GM12801 (cell line): Measurements from ENCODE around the gene FAM20C.

Experiments used
- TF ChIP-seq, protein P1 (sequence below): IDR thresholded peaks from one replicate; pipeline ENCODE4 v1.5.1; 2011; ENCODE audit warnings: control low read depth; ENCODE audit not compliant: insufficient read length; ENCODE audit errors: extremely low read depth

Gene FAM20C

GRCh38 chr7:226281-226895 lies 34.0 kb downstream of the FAM20C start:
- TF ChIP-seq, protein P1, sequence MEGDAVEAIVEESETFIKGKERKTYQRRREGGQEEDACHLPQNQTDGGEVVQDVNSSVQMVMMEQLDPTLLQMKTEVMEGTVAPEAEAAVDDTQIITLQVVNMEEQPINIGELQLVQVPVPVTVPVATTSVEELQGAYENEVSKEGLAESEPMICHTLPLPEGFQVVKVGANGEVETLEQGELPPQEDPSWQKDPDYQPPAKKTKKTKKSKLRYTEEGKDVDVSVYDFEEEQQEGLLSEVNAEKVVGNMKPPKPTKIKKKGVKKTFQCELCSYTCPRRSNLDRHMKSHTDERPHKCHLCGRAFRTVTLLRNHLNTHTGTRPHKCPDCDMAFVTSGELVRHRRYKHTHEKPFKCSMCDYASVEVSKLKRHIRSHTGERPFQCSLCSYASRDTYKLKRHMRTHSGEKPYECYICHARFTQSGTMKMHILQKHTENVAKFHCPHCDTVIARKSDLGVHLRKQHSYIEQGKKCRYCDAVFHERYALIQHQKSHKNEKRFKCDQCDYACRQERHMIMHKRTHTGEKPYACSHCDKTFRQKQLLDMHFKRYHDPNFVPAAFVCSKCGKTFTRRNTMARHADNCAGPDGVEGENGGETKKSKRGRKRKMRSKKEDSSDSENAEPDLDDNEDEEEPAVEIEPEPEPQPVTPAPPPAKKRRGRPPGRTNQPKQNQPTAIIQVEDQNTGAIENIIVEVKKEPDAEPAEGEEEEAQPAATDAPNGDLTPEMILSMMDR: no peak

DNA sequence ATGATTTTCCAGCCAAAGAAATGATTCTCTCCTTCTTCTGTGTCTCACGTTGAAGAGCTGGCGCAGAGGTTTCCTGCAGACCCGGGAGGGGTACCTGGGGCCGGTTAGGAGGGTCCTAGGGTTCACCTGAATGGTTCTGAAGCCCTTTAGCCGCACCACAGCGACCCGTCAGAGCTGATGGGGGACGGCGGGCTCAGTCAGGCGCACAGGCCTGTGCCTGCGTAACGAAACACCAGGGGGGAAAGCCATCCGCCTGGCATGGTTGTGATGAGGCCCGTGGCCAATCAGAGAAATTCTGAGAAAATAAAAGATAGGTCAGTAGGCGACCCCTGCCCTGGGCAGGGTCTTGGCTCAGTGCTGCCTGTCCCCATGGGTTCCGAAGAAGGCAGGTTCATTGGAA lies 35.6 kb downstream of the FAM20C start:
- TF ChIP-seq, protein P1: no peak

GRCh38 chr7:228610-229009 lies 36.2 kb downstream of the FAM20C start:
- TF ChIP-seq, protein P1: no peak

DNA sequence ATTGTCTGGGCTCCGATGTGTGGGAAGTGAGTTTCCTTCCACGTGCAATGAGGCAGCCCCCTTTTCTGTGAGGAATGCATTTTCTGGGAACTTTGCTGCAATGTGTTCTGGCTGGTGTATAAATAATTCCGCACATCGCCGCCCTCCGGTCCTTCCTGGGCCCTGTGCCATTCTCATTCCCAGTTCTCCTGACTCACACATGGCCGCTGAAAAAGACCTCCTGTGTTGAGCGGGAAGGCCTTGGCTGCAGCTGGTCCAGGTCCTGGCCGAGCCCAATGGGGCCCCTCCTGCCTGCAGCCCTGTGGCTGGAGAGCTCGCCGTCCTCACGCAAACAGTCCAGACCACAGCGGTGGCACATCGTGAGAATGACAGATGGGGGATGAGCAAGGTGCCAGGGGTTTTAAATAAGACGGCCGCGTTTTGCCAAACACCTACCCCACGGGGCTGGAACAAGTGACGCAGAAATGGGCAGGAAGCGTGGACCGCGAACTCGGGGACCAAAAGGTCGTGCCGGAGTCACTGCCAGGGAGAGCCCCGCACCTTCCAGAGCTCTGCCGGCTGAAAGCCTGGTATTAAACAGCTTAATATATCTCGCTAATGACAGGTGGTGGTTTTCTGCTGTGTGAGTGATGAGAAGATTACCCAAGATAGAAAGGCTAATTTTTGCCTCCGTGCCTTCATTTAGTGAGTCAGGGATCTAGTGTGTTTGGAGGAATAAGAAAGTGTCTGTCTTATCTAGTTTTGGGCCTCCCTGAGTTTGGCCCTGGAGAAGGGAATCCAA lies 37.0 kb downstream of the FAM20C start:
- TF ChIP-seq, protein P1: no peak

DNA sequence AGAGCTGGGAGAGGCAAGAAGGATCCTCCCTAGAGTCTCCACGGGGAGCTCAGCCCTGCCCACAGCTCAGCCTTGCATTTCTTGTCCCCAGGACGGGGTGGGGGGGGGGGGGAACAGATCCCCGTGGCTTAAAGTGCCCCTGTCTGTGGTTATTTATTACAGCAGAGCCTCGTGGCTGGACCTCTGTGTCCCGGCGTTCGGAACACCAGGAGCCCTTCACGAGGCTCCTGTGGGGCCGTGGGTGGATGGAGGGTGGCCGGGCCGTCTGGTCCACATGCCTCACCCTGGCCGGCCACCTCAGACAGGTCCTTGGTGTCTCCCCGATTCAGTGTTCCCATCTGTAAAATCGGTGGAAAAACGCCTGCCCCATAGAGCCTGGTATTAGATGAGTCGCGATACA lies 37.9 kb downstream of the FAM20C start:
- TF ChIP-seq, protein P1: no peak

GRCh38 chr7:231030-231857 lies 38.9 kb downstream of the FAM20C start:
- TF ChIP-seq, protein P1: no peak

- TF ChIP-seq, protein P1: no peak
Observed at GRCh38 chr7:231858-232246, 39.5 kb downstream of the FAM20C start.
